MCF 10A (cell line): ENCODE measurements around the gene ACTR3. TPM values are rescaled to one million over a fixed set of nuclear protein-coding genes. Genes with fewer than 3 reads are reported as not detected.
"Not testable (repeated sequence)": the region's sequence is repeated elsewhere in the genome, so short reads cannot be mapped to it uniquely, and the experiment has no call there.

Source experiments
- BruUV-seq: library from RNA; stranded (reverse); fragments of 400-500 nt; replicated peaks from 2 replicates; lab custom pipeline; 2021; lab: Mats Ljungman, UMichigan
- CTCF ChIA-PET: fragments of 300-600 bp; sonication (Branson Sonifier 250); formaldehyde crosslinking; extraction: SDS; loops from one replicate; lab custom pipeline; 2021; ENCODE audit warnings: antibody characterized with exemption, inconsistent platforms; lab: Yijun Ruan, JAX
- POLR2A ChIA-PET: fragments of 300-600, 350-650 bp; sonication (Branson Sonifier 250); formaldehyde crosslinking; extraction: SDS; loops from one replicate; lab custom pipeline; 2020; ENCODE audit warnings: antibody characterized with exemption, inconsistent platforms; lab: Yijun Ruan, JAX
- DNase-seq: peaks from one replicate; pipeline ENCODE4 v3.0.0-alpha.2; 2018; ENCODE audit not compliant: unreplicated experiment
- H3K27ac Mint-ChIP-seq: one replicate; pipeline ENCODE4 v1.8.0; 2022; ENCODE audit warnings: mild to moderate bottlenecking, low read depth, mixed read lengths; ENCODE audit not compliant: unreplicated experiment
- H3K27me3 Mint-ChIP-seq: one replicate; pipeline ENCODE4 v1.8.0; 2022; ENCODE audit warnings: mixed read lengths; ENCODE audit not compliant: insufficient read depth, unreplicated experiment
- H3K36me3 Mint-ChIP-seq: one replicate; pipeline ENCODE4 v1.8.0; 2022; ENCODE audit warnings: mild to moderate bottlenecking, moderate library complexity, mixed read lengths; ENCODE audit not compliant: insufficient read depth, unreplicated experiment
- H3K4me1 Mint-ChIP-seq: one replicate; pipeline ENCODE4 v1.8.0; 2022; ENCODE audit warnings: mixed read lengths; ENCODE audit not compliant: insufficient read depth, unreplicated experiment
- H3K4me3 Mint-ChIP-seq: one replicate; pipeline ENCODE4 v1.8.0; 2022; ENCODE audit warnings: mild to moderate bottlenecking, moderate library complexity, mixed read lengths; ENCODE audit not compliant: unreplicated experiment
- H3K9me3 Mint-ChIP-seq: one replicate; pipeline ENCODE4 v1.8.0; 2022; ENCODE audit warnings: mixed read lengths; ENCODE audit not compliant: unreplicated experiment
- intact Hi-C: fragments of 100-400 bp; cut with micrococcal nuclease; formaldehyde crosslinking; loops from 2 replicates; pipeline ENCODE4 v1.14.1; 2022
- total RNA-seq: library from RNA; stranded (reverse); gene quantifications from 2 replicates; pipeline ENCODE4 v1.2.3, GENCODE V29; 2022
- TF ChIP-seq, protein P1 (sequence below): fragments of 200-600 bp; IDR thresholded peaks from one replicate; pipeline ENCODE4 v1.8.0; 2022; ENCODE audit warnings: antibody characterized with exemption, mild to moderate bottlenecking; ENCODE audit not compliant: unreplicated experiment

The ACTR3 gene
- total RNA-seq, 1 experiment from 2014 or later: 311 TPM

DNA sequence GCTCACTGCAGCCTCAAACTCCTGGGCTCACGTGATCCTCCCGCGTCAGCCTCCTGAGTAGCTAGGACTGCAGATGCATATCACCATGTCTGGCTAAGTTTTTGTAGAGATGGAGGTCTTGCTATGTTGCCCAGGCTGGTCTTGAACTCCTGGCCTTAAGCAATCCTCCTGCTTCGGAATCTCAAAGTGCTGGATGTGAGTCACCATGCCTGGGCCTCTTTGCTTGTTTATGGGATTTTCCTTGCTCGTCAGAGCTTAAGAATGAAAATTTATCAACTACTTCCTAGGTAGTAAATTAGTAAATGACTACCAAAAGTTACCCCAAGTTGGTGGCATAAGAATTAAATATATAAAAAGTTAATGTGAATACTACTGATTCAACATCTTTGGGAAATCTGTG, 51.0 kb downstream of the ACTR3 start:
- Mint-ChIP-seq H3K36me3 (peaks cover 58% of the 10 kb centered on the region), H3K9me3 (peaks cover 19% of the 10 kb centered on the region), H3K4me3 (no peak overlapping the region), H3K4me1 (no peaks in the 10 kb centered on the region), H3K27me3 (no peaks in the 10 kb centered on the region), H3K27ac (no peak overlapping the region)
- intact Hi-C loops: no loop called here
- ChIA-PET CTCF (no interaction called here), POLR2A (interaction anchor here (1.3 kb wide), 1 partner anchor 185 kb away, joined by 3 read pairs; no protein-coding TSS in a partner anchor)
- BruUV-seq: no TSS peak
- TF ChIP-seq, protein P1, sequence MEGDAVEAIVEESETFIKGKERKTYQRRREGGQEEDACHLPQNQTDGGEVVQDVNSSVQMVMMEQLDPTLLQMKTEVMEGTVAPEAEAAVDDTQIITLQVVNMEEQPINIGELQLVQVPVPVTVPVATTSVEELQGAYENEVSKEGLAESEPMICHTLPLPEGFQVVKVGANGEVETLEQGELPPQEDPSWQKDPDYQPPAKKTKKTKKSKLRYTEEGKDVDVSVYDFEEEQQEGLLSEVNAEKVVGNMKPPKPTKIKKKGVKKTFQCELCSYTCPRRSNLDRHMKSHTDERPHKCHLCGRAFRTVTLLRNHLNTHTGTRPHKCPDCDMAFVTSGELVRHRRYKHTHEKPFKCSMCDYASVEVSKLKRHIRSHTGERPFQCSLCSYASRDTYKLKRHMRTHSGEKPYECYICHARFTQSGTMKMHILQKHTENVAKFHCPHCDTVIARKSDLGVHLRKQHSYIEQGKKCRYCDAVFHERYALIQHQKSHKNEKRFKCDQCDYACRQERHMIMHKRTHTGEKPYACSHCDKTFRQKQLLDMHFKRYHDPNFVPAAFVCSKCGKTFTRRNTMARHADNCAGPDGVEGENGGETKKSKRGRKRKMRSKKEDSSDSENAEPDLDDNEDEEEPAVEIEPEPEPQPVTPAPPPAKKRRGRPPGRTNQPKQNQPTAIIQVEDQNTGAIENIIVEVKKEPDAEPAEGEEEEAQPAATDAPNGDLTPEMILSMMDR: no peak
- no peak for DNase-seq

DNA sequence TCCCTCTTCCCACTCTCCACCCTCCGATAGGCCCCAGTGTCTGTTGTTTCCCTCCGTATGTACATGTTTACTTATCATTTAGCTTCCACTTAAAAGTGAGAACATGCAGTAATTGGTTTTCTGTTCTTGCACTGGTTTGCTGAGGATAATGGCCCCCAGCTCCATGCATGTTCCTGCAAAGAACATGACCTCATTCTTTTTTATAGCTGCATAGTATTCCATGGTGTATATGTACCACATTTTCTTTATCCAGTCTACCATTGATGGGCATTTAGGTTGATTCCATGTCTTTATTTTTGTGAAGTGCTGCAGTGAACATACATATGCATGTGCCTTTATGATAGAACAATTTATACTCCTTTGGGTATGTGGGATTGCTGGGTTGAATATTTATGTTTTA, 55.9 kb downstream of the ACTR3 start:
- H3K4me3 Mint-ChIP-seq, intact Hi-C loops, H3K27me3 Mint-ChIP-seq, H3K9me3 Mint-ChIP-seq, BruUV-seq, H3K4me1 Mint-ChIP-seq, DNase-seq, H3K27ac Mint-ChIP-seq: not testable (repeated sequence)
- ChIA-PET POLR2A (interaction anchor here (0.6 to 1.5 kb wide), 6 partner anchors 13 to 208 kb away, joined by 3 to 5 read pairs (median 3); no protein-coding TSS in a partner anchor), CTCF (interaction anchor here (1.4 to 1.5 kb wide), 2 partner anchors 9 to 12 kb away, joined by 3 to 4 read pairs; no protein-coding TSS in a partner anchor)
- peaks cover 59% of the 10 kb centered on the region for H3K36me3 Mint-ChIP-seq

DNA sequence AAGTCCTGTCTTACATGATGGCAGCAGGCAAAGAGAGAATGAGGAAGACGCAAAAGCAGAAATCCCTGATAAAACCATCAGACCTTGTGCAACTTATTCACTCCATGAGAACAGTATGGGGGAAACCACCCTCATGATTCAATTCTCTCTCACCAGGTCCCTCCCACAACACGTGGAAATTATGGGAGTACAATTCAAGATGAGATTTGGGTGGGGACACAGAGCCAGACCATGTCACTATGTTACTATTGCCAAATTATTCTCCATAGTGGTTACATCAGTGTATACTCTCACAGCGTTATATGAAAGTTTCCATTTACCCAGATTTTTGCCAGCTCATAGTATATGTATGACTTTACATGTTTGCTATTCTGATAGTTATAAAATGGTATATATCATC, 61.0 kb downstream of the ACTR3 start:
- H3K9me3 Mint-ChIP-seq, DNase-seq, H3K27me3 Mint-ChIP-seq, BruUV-seq, H3K4me1 Mint-ChIP-seq, H3K27ac Mint-ChIP-seq, H3K4me3 Mint-ChIP-seq, intact Hi-C loops: not testable (repeated sequence)
- peaks cover 65% of the 10 kb centered on the region for H3K36me3 Mint-ChIP-seq
- ChIA-PET CTCF (interaction anchor here (0.5 to 0.6 kb wide), 2 partner anchors 15 to 199 kb away, joined by 3 read pairs; no protein-coding TSS in a partner anchor), POLR2A (interaction anchor here (0.6 to 1.9 kb wide), 2 partner anchors 194 to 244 kb away, joined by 3 to 6 read pairs; partner anchors contain the start of gene SLC35F5)

DNA sequence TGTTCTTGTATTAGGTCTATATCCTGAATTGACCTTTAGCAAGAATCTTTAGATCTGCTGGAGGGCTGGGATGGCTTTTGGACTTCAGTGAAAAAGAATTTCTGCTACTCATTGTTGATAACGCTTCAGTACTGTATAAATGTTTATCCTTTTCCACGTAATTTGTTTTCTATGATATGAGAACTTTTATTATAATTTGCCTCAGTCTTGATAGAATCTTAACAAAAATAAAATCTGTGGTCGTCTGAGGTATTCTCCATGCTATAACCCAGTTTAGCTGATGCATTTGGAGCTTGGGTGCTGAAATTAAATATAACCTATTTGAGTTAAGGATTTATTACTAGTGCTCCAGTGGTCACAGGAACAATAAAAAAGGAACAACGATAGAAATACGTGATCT, 71.1 kb downstream of the ACTR3 start:
- ChIA-PET POLR2A (no interaction called here), CTCF (interaction anchor here (0.6 to 2.2 kb wide), 2 partner anchors 582 to 590 kb away, joined by 3 to 5 read pairs; no protein-coding TSS in a partner anchor)
- peaks cover 6% of the 10 kb centered on the region for H3K4me1 Mint-ChIP-seq
- TF ChIP-seq, protein P1: no peak
- H3K36me3 Mint-ChIP-seq: peaks cover 46% of the 10 kb centered on the region
- no peak overlapping the region for H3K27ac Mint-ChIP-seq
- H3K4me3 Mint-ChIP-seq: no peak overlapping the region
- DNase-seq: no peak
- no TSS peak for BruUV-seq
- no peaks in the 10 kb centered on the region for H3K9me3 Mint-ChIP-seq
- no peaks in the 10 kb centered on the region for H3K27me3 Mint-ChIP-seq
- intact Hi-C loops: loop anchor here (5.0 to 10.0 kb wide), 2 partner anchors 206 to 591 kb away; partner anchors contain the start of gene SLC35F5
